ENCODE measurements around the gene IRF2BPL.
"Not testable (repeated sequence)": the region's sequence is repeated elsewhere in the genome, so short reads cannot be mapped to it uniquely, and the experiment has no call there.

The IRF2BPL gene

GRCh38 chr14:77033622-77034589 lies 5.4 kb upstream of the IRF2BPL start:
- DNase-seq = peak; percentile 79

GRCh38 chr14:77032844-77033621 lies 4.5 kb upstream of the IRF2BPL start:
- DNase-seq = peak; percentile 98

- DNase-seq = peak; percentile 71
Observed at GRCh38 chr14:77032491-77032843, 4.0 kb upstream of the IRF2BPL start.

GRCh38 chr14:77031759-77032490 lies 3.4 kb upstream of the IRF2BPL start:
- DNase-seq = no peak

GRCh38 chr14:77027538-77028383 lies 747 bp downstream of the IRF2BPL start:
- peak; percentile 47 for DNase-seq

GRCh38 chr14:77026930-77027537 lies 1.5 kb downstream of the IRF2BPL start:
- peak; percentile 47 for DNase-seq

GRCh38 chr14:77026166-77026929 lies 2.2 kb downstream of the IRF2BPL start:
- peak; percentile 65 for DNase-seq

- DNase-seq = peak; percentile 44
Observed at GRCh38 chr14:77025744-77026165, 2.8 kb downstream of the IRF2BPL start.

- DNase-seq = peak; percentile 70
Observed at GRCh38 chr14:77024171-77024691, 4.3 kb downstream of the IRF2BPL start.

GRCh38 chr14:77023001-77023996 lies 5.2 kb downstream of the IRF2BPL start:
- DNase-seq = peak; percentile 57

GRCh38 chr14:77022236-77022852 lies 6.2 kb downstream of the IRF2BPL start:
- DNase-seq = peak; percentile 74

GRCh38 chr14:77021424-77021823 lies 7.1 kb downstream of the IRF2BPL start:
- DNase-seq = not testable (repeated sequence)

GRCh38 chr14:77018785-77019184 lies 9.7 kb downstream of the IRF2BPL start:
- no peak for DNase-seq

- no peak for DNase-seq
Observed at GRCh38 chr14:77017666-77018065, 10.8 kb downstream of the IRF2BPL start.

GRCh38 chr14:77014734-77015133 lies 13.8 kb downstream of the IRF2BPL start:
- DNase-seq = no peak

- no peak for DNase-seq
Observed at GRCh38 chr14:77014004-77014604, 14.4 kb downstream of the IRF2BPL start.

- no peak for DNase-seq
Observed at GRCh38 chr14:77012193-77012765, 16.2 kb downstream of the IRF2BPL start.

GRCh38 chr14:77011245-77011644 lies 17.3 kb downstream of the IRF2BPL start:
- DNase-seq = peak; percentile 50

Measured in NCI-H1105 treated with DMSO at 0.1 percent for 48 hours (cell line).